Activated T-helper 17 cell treated with anti-CD3 and anti-CD28 coated beads, Interleukin-2, amount 50 U/mL, for 72 hours (primary cell): ENCODE measurements around the gene RASA4B. TPM values are rescaled to one million over a fixed set of nuclear protein-coding genes. Genes with fewer than 3 reads are reported as not detected.

Source experiments
- ATAC-seq: fragments of 150-1000 bp; cut with Tn5 transposase; replicated peaks from 2 replicates; pipeline ENCODE4 v1.10.0; 2021; ENCODE audit warnings: mild to moderate bottlenecking, moderate library complexity
- H3K27ac Mint-ChIP-seq: one replicate; pipeline ENCODE4 v1.8.0; 2022; ENCODE audit warnings: mixed read lengths
- H3K27me3 Mint-ChIP-seq: one replicate; pipeline ENCODE4 v1.8.0; 2022; ENCODE audit warnings: mixed read lengths
- H3K36me3 Mint-ChIP-seq: one replicate; pipeline ENCODE4 v1.8.0; 2022; ENCODE audit warnings: low read depth, mild to moderate bottlenecking, mixed read lengths
- H3K4me1 Mint-ChIP-seq: one replicate; pipeline ENCODE4 v1.8.0; 2022; ENCODE audit warnings: mixed read lengths
- H3K4me3 Mint-ChIP-seq: one replicate; pipeline ENCODE4 v1.8.0; 2022; ENCODE audit warnings: mild to moderate bottlenecking, mixed read lengths
- H3K9me3 Mint-ChIP-seq: one replicate; pipeline ENCODE4 v1.8.0; 2022; ENCODE audit warnings: mixed read lengths
- total RNA-seq, 2 donors: library from RNA; stranded (reverse); gene quantifications; one replicate each; pipeline ENCODE4 v1.2.3, GENCODE V29; 2022

Gene RASA4B
- total RNA-seq, 2 donors from 2014 or later: 14.1 to 23.3 TPM

DNA sequence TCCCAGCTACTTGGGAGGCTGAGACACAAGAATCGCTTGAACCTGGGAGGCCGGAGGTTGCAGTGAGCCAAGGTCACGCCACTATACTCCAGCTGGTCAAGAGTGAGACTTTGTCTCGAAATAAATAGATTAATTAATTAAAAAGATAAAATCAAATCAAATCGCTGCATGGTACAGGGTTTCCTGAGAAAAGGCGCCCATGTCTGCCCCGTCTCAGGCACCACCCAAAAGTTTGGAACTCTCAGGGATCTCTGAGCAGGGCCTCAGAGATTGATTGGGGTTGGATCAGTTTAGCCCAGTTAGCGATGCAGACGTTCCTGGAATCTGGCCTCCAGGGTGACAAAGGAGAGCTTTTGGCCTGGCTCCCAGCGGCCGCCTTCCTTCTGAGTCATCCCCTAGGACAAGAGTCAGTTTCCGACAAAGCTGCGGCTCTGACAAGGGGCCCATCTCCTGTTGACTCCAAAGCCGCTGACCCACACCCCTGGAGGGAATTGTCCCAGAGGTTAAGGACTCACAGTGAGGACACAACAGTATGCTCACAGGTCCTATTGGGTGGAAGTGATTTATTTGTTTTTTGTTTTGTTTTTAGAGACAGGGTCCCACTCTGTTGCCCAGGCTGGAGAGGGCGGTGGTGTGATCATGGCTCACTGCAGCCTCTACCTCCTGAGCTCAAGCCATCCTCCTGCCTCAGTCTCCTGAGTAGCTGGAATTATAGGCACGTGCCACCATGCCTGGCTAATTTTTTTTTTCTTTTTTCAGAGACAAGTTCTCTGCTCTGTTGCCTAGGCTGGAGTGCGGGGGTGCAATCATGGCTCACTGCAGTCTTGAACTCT is 77.4 kb downstream of the RASA4B start:
- H3K27me3 Mint-ChIP-seq: no peaks in the 10 kb centered on the region
- no peaks in the 10 kb centered on the region for H3K9me3 Mint-ChIP-seq
- H3K4me3 Mint-ChIP-seq: no peak overlapping the region
- H3K36me3 Mint-ChIP-seq: peaks cover 64% of the 10 kb centered on the region
- ATAC-seq: no peak
- no peaks in the 10 kb centered on the region for H3K4me1 Mint-ChIP-seq
- no peak overlapping the region for H3K27ac Mint-ChIP-seq

DNA sequence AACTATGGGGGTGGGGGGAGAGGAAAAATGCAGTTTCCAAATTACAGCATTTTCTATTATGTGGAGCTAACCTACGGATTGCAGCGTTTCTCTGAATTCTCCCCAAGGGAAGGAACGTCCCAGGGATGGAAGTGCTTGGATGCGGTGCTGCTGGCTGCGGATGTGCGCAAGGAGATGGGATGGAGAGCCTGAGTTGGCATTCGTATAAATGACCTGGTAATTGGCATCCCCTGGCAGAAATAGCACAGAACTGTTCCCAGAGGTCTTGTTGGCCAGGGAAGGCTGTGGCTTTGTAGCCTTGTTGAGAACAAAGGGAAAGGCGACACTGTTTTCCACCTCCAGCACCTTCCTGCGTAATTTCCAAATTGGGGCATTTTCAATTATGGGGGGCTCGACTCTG is 81.5 kb downstream of the RASA4B start:
- Mint-ChIP-seq H3K4me3 (no peak overlapping the region), H3K4me1 (peaks cover 7% of the 10 kb centered on the region)

DNA sequence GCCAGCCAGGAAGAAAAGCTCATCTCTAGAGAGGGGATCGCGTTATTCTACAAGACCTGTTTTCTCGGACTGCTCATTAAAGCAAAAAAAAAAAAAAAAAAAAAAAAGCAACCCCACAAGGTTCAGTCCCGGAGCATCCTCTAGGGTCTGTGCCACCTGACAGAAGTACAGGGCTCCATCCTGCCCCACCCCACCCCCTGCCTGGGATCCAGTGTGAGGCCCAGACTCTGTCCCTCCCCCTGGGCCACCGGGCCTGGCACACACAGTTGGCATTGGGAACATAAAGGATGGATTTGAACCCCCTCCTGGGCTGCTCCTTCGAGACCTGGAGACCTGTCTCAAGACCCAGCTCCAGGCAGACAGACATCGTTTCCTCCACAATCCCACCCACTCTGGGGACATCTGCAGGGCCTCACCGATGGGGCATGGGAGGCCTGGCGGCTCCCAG is 83.5 kb downstream of the RASA4B start:
- Mint-ChIP-seq H3K4me1 (peaks cover 23% of the 10 kb centered on the region), H3K27me3 (no peaks in the 10 kb centered on the region), H3K36me3 (peaks cover 44% of the 10 kb centered on the region), H3K4me3 (peak overlapping the region; percentile 88), H3K27ac (peak overlapping the region; percentile 94), H3K9me3 (no peaks in the 10 kb centered on the region)
- ATAC-seq: peak; percentile 28

More for the DNA sequence above, 81.5 kb downstream of the RASA4B start:
- ATAC-seq: no peak
- Mint-ChIP-seq H3K36me3 (peaks cover 49% of the 10 kb centered on the region), H3K9me3 (no peaks in the 10 kb centered on the region), H3K27me3 (no peaks in the 10 kb centered on the region), H3K27ac (peak overlapping the region; percentile 94)

DNA sequence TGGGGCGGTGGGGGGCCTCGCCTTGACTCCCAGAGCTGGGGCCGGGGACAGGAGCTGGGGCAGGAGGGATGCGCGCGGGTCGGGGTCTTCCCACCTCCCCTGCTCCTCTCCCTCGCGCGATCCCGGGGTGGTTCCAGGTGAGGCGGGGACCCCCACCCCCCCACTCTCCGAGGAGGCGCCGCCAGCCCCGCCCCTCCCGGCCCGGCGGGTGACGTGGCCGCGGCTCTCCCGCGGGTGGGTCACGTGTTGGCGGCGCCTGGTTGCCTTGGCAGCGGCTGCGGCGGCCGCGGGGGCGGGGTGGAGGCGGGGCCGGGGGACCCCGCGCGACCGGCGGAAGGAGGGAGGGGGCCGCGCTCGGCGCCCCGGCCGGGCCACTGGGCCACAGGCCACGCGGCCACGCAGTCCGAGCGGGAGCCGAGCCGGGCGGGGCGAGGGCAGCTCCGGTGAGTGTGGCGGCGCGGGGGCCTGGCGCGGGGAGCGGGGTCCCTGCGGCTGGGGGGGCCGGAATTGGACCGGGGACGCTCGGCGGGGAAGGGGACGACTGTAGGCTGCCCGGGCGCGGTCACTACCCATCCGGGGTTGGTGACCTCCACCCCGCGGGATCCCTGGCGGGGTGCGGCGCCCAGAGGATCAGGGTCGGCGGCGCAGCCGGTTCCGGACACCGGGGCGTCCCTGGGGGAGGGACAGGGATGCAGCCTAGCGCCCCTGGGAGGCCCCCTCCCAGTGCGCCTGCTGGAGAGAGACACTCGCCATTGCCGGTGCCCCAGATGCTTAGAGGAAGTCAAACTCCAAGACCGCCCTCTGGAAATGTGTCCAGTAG is 84.1 kb downstream of the RASA4B start, which contains the start of gene ORAI2:
TSS of gene ORAI2 (plus strand) at position 357 of the 820 bp plus-strand sequence. CDS start 5,382 bp downstream, outside the sequence.
- H3K27me3 Mint-ChIP-seq: no peaks in the 10 kb centered on the region

More for the DNA sequence above, 84.1 kb downstream of the RASA4B start, which contains the start of gene ORAI2:
- ATAC-seq: peak; percentile 74
- Mint-ChIP-seq H3K4me1 (peaks cover 23% of the 10 kb centered on the region), H3K4me3 (peak within 1 kb of the TSS; percentile 88), H3K27ac (peak within 1 kb of the TSS; percentile 94), H3K36me3 (peaks cover 41% of the 10 kb centered on the region), H3K9me3 (no peaks in the 10 kb centered on the region)

Other genes starting within 250 kb of the RASA4B start
- 10 to 100 TPM in 1 of 2 donors, 1 to 10 TPM in 1; 1.7 to 14.2 TPM for gene SH2B2, start 230.9 kb downstream of the RASA4B start, total RNA-seq
- not detected for gene SPDYE6, start 161.3 kb downstream of the RASA4B start, total RNA-seq
- 10 to 100 TPM; 41.7 to 76.6 TPM for gene PRKRIP1, start 121.4 kb downstream of the RASA4B start, total RNA-seq
- 10 to 100 TPM; 30.4 to 54.9 TPM for gene ORAI2, start 84.2 kb downstream of the RASA4B start, total RNA-seq
- gene ALKBH4, start 52.9 kb downstream of the RASA4B start, total RNA-seq: 1 to 10 TPM; 9.0 to 9.2 TPM
- gene LRWD1, start 52.8 kb downstream of the RASA4B start, total RNA-seq: 10 to 100 TPM; 14.8 to 20.6 TPM
- gene POLR2J, start 38.9 kb downstream of the RASA4B start, total RNA-seq: 10 to 100 TPM; 63.5 to 74.2 TPM
- 10 to 100 TPM; 21.4 to 45.7 TPM for gene UPK3BL2, start 25.9 kb upstream of the RASA4B start, total RNA-seq
- not detected for gene SPDYE2, start 33.4 kb upstream of the RASA4B start, total RNA-seq
- 100 to 1,000 TPM in 1 of 2 donors, 10 to 100 TPM in 1; 76.6 to 101 TPM for gene POLR2J3, start 54.8 kb upstream of the RASA4B start, total RNA-seq
- gene RASA4, start 99.0 kb upstream of the RASA4B start, total RNA-seq: 10 to 100 TPM; 29.6 to 62.9 TPM
- gene UPK3BL1, start 125.0 kb upstream of the RASA4B start, total RNA-seq: 10 to 100 TPM; 37.5 to 55.6 TPM
- gene SPDYE2B, start 132.5 kb upstream of the RASA4B start, total RNA-seq: not detected
- 10 to 100 TPM; 25.9 to 34.1 TPM for gene POLR2J2, start 153.9 kb upstream of the RASA4B start, total RNA-seq
- gene FAM185A, start 231.2 kb upstream of the RASA4B start, total RNA-seq: 10 to 100 TPM in 1 of 2 donors, 1 to 10 TPM in 1; 8.7 to 11.3 TPM